K562 (cell line): ENCODE data around the gene PPHLN1. TPM values are rescaled to one million over a fixed set of nuclear protein-coding genes. Genes with fewer than 3 reads are reported as not detected.

Source experiments
- ATAC-seq: fragments of 200-7000 bp; cut with Tn5 transposase; 3 replicates; pipeline ENCODE4 v1.9.1; 2020; ENCODE audit warnings: moderate library complexity
- BruUV-seq: library from RNA; stranded (reverse); fragments of 400-500 nt; replicated peaks from 2 replicates; lab custom pipeline; 2021; lab: Mats Ljungman, UMichigan
- CTCF ChIA-PET: fragments of 300-600 bp; formaldehyde crosslinking; extraction: SDS; loops from one replicate; lab custom pipeline; 2021; ENCODE audit warnings: low intra/inter-chr PET ratio; lab: Yijun Ruan, JAX
- POLR2A ChIA-PET: fragments of 300-600, 350-650 bp; sonication (Branson Sonifier 250); formaldehyde crosslinking; extraction: SDS; loops from one replicate; lab custom pipeline; 2021; ENCODE audit warnings: antibody characterized with exemption, inconsistent platforms; lab: Yijun Ruan, JAX
- DNase-seq, 4 experiments: peaks; one replicate each; pipeline versions ENCODE4 v3.0.0 to v3.0.0-alpha.2; 2011 to 2018; ENCODE audit warnings: low spot score in 3 of 4, mixed read lengths in 3 of 4; ENCODE audit errors: extremely low read depth in 1 of 4
- FAIRE-seq: peaks from 2 replicates; lab custom pipeline; 2011; peaks lifted over from hg19 to GRCh38; lab: Jason Lieb, UNC
- H2AFZ ChIP-seq: 2 replicates; pipeline ENCODE4 v1.6.0; 2011; ENCODE audit warnings: low read depth, low read length, control low read depth, inconsistent platforms
- H3K27ac ChIP-seq: fragments of 200-600 bp; 3 replicates; pipeline ENCODE4 v1.8.0; 2011; ENCODE audit warnings: low read depth, mild to moderate bottlenecking, control low read depth, inconsistent platforms, low read length, moderate library complexity, mixed read lengths; ENCODE audit errors: extremely low read depth
- H3K27me3 ChIP-seq, 2 experiments: fragments of 300-600 bp in 1 of 2; 2 replicates in 1 of 2; 3 replicates in 1 of 2; pipeline versions ENCODE4 v1.6.0 to v1.8.0; 2011; ENCODE audit warnings: inconsistent platforms in 2 of 2, low read length in 2 of 2, mild to moderate bottlenecking in 1 of 2, mixed read lengths in 1 of 2, moderate library complexity in 1 of 2; ENCODE audit not compliant: control insufficient read depth in 2 of 2, insufficient read depth in 2 of 2
- H3K36me3 ChIP-seq: fragments of 300-600 bp; 3 replicates; pipeline ENCODE4 v1.8.0; 2011; ENCODE audit warnings: mild to moderate bottlenecking, low read length, inconsistent platforms; ENCODE audit not compliant: control insufficient read depth, insufficient read depth
- H3K4me1 ChIP-seq, 2 experiments: fragments of 200-600 bp in 1 of 2; replicated peaks in 1 of 2; 2 replicates in 1 of 2; 3 replicates in 1 of 2; pipeline versions ENCODE4 v1.5.1 to v1.8.0; 2011; ENCODE audit warnings: inconsistent platforms in 2 of 2, low read length in 2 of 2, mild to moderate bottlenecking in 1 of 2, mixed read lengths in 1 of 2, moderate library complexity in 1 of 2; ENCODE audit not compliant: control insufficient read depth in 2 of 2, insufficient read depth in 2 of 2
- H3K4me2 ChIP-seq: 2 replicates; pipeline ENCODE4 v1.6.1; 2011; ENCODE audit warnings: low read length, control low read depth, inconsistent platforms, mixed read lengths; ENCODE audit not compliant: insufficient read depth
- H3K4me3 ChIP-seq: fragments of 200-600 bp; sonication (generic), shearing (Covaris generic); 2 replicates; pipeline ENCODE4 v1.5.1; 2016; ENCODE audit warnings: control low read depth, inconsistent platforms
- H3K79me2 ChIP-seq: fragments of 200-600 bp; 3 replicates; pipeline ENCODE4 v1.8.0; 2011; ENCODE audit warnings: low read length, inconsistent platforms; ENCODE audit not compliant: control insufficient read depth, insufficient read depth
- H3K9ac ChIP-seq, 2 experiments: 2 replicates each; pipeline versions ENCODE4 v1.6.0 to v1.6.1; 2011; ENCODE audit warnings: low read depth in 2 of 2, low read length in 2 of 2, control low read depth in 1 of 2, inconsistent platforms in 1 of 2, mild to moderate bottlenecking in 1 of 2, mixed read lengths in 1 of 2; ENCODE audit not compliant: insufficient read depth in 1 of 2
- H3K9me1 ChIP-seq: one replicate; pipeline ENCODE4 v1.6.0; 2011; ENCODE audit warnings: inconsistent platforms, mild to moderate bottlenecking, low read length, moderate library complexity; ENCODE audit not compliant: control insufficient read depth, insufficient read depth
- H3K9me3 ChIP-seq: replicated peaks from 2 replicates; pipeline ENCODE4 v1.5.1; 2011; ENCODE audit warnings: low read depth, low read length, inconsistent platforms; ENCODE audit not compliant: control insufficient read depth, insufficient read depth
- H4K20me1 ChIP-seq: replicated peaks from 2 replicates; pipeline ENCODE4 v1.6.1; 2011; ENCODE audit warnings: low read length, inconsistent platforms, mixed read lengths; ENCODE audit not compliant: control insufficient read depth, insufficient read depth
- AFF4 ChIP-seq: sonication (generic); formaldehyde crosslinking; IDR thresholded peaks from 2 replicates; pipeline ENCODE4 v1.8.0; 2023; ENCODE audit warnings: mild to moderate bottlenecking, missing genetic modification reagents
- ATF1 ChIP-seq, 2 experiments: fragments of 450-650 bp in 1 of 2; IDR thresholded peaks; 2 replicates each; pipeline ENCODE4 v1.6.1; 2016; ENCODE audit warnings: missing compliant biosample characterization in 1 of 2, missing genetic modification characterization in 1 of 2
- CBFB ChIP-seq: sonication (generic); formaldehyde crosslinking; IDR thresholded peaks from 2 replicates; pipeline ENCODE4 v1.4.0; 2020; ENCODE audit warnings: mild to moderate bottlenecking, missing genetic modification reagents
- DIDO1 ChIP-seq: fragments of 450-650 bp; IDR thresholded peaks from 2 replicates; pipeline ENCODE4 v1.6.1; 2016; ENCODE audit warnings: low read depth, missing biosample characterization, missing genetic modification characterization
- MCM3 ChIP-seq: fragments of 450-650 bp; IDR thresholded peaks from 2 replicates; pipeline ENCODE4 v1.6.1; 2016
- NFXL1 ChIP-seq: fragments of 450-650 bp; formaldehyde crosslinking; IDR thresholded peaks from 2 replicates; pipeline ENCODE4 v1.4.0; 2021; ENCODE audit warnings: mild to moderate bottlenecking
- PATZ1 ChIP-seq: fragments of 250-450 bp; sonication (Bioruptor Pico); IDR thresholded peaks from 2 replicates; pipeline ENCODE4 v1.5.0; 2020; ENCODE audit warnings: mild to moderate bottlenecking, borderline replicate concordance
- SREBF1 ChIP-seq: fragments of 150-350 bp; IDR thresholded peaks from 2 replicates; pipeline ENCODE4 v1.6.1; 2014; ENCODE audit warnings: antibody characterized with exemption, low read depth, low read length, borderline replicate concordance
- ZBTB34 ChIP-seq: fragments of 250-450 bp; sonication (Bioruptor Pico); IDR thresholded peaks from 2 replicates; pipeline ENCODE4 v1.8.0; 2021; ENCODE audit warnings: mild to moderate bottlenecking, moderate library complexity
- WGBS: fragments of 100-300 bp; shearing (Covaris generic); methylation state at CpG from one replicate; pipeline ENCODE4 v1.1.6; 2016; ENCODE audit warnings: low coverage, mixed read lengths; ENCODE audit not compliant: insufficient coverage; ENCODE audit errors: missing lambda C conversion rate; 5-methylcytosine and 5-hydroxymethylcytosine counted together
- in situ Hi-C: fragments of 300-500 bp; cut with MboI; formaldehyde crosslinking; loops from 4 replicates; pipeline ENCODE4 v1.15.0; 2018; ENCODE audit warnings: inconsistent platforms, mixed read lengths
- intact Hi-C: fragments of 100-400 bp; cut with micrococcal nuclease; formaldehyde crosslinking; loops from 2 replicates; pipeline ENCODE4 v1.14.2; 2022
- polyA plus RNA-seq, 8 experiments: library from polyadenylated mRNA; depleted of rRNA in 4 of 8; stranded (reverse) in 5 of 8; unstranded in 3 of 8; fragments of >200 nt; fragmentation: Nextera tagmentation in 2 of 8; fragmentation: Illumina TruSeq in 1 of 8; extraction: Ambion mirVana in 2 of 8; extraction: Trizol in 1 of 8; gene quantifications; 2 replicates each; pipeline versions ENCODE4 v1.2.1 to v1.2.3, GENCODE V29; 2011 to 2014; ENCODE audit warnings: inconsistent platforms in 1 of 8, missing spikeins in 1 of 8
- total RNA-seq, 7 experiments: library from RNA; depleted of rRNA in 6 of 7; stranded (reverse); fragments of >200 nt in 6 of 7; fragmentation: Illumina TruSeq in 2 of 7; extraction: Trizol in 2 of 7; gene quantifications; 2 replicates each; pipeline versions ENCODE4 v1.2.1 to v1.2.3, GENCODE V29; 2011 to 2021; ENCODE audit warnings: low replicate concordance in 1 of 7

PPHLN1 gene
- total and polyA plus RNA-seq, 9 of the 15 experiments (the other 6 are each of a cell fraction or from before 2014, with no cell fraction given) = 66.3 to 112 (median 93.6) TPM

DNA sequence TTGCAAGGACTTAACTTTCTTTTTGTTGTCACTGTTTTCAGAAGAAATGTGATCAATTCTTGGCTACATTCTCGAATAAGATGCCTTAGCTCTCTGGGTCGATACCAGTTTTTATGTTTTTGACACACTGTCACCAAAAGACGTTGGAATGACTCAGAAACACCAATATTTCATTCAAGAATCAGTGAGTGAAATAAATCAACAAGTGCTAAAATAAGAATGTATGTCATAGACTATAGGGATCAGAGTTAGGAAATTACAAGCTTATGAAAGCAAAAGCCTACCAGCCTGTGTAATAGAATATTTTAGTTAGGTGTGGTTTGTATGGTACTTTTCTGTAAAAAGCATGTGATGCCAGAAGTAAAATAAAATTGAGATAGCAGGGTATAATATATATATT is 17.8 kb downstream of the PPHLN1 start:
- Histone ChIP-seq H3K36me3 (peaks cover 31% of the 10 kb centered on the region), H2AFZ (no peak overlapping the region), H3K79me2 (peaks cover 77% of the 10 kb centered on the region), H3K27me3 (no peaks in the 10 kb centered on the region), H3K4me2 (no peak overlapping the region), H3K4me1 (no peaks in the 10 kb centered on the region; a peak in 1 of 5 replicates), H3K9me1 (no peaks in the 10 kb centered on the region), H3K4me3 (no peak overlapping the region), H3K27ac (no peak overlapping the region), H3K9ac (no peak overlapping the region), H4K20me1 (no peaks in the 10 kb centered on the region), H3K9me3 (no peaks in the 10 kb centered on the region)
- BruUV-seq = TSS peak; percentile 7
- intact Hi-C loops (no loop called here), in situ Hi-C loops (no loop called here)
- DNase-seq = no peak
- WGBS = 61% methylated on average over 3 of the region's 3 CpGs
- ChIA-PET POLR2A (interaction anchor here (0.5 kb wide), 2 partner anchors 18 to 96 kb away, joined by 3 read pairs; no protein-coding TSS in a partner anchor), CTCF (no interaction called here)
- peak; percentile 63 for FAIRE-seq
- no peak for ATAC-seq
- no peak for TF ChIP-seq DIDO1 (tag)
- no peak for TF ChIP-seq NFXL1 (CRISPR knock-in tag)
- no peak for TF ChIP-seq MCM3
- no peak for TF ChIP-seq PATZ1 (CRISPR knock-in tag)
- TF ChIP-seq AFF4 (CRISPR knock-in tag) = no peak
- TF ChIP-seq ZBTB34 = no peak
- no peak for TF ChIP-seq SREBF1
- no peak for TF ChIP-seq ATF1 (CRISPR knock-in tag; IDR thresholded peaks at IDR 0.05)
- no peak for TF ChIP-seq ATF1 (tag; IDR thresholded peaks at IDR 0.05)
- no peak for TF ChIP-seq CBFB
